GM18873 (cell line): Measurements from ENCODE around the gene TOX2.

ENCODE experiments used
- ATAC-seq: cut with Tn5 transposase; IDR thresholded peaks from one replicate; pipeline ENCODE4 v1.9.1; 2021; ENCODE audit warnings: mild to moderate bottlenecking, moderate library complexity, moderate number of reproducible peaks; ENCODE audit not compliant: unreplicated experiment, low FRiP score

TOX2 gene

GRCh38 chr20:44070139-44070900 is 155.7 kb downstream of the TOX2 start:
- ATAC-seq, result no peak

DNA sequence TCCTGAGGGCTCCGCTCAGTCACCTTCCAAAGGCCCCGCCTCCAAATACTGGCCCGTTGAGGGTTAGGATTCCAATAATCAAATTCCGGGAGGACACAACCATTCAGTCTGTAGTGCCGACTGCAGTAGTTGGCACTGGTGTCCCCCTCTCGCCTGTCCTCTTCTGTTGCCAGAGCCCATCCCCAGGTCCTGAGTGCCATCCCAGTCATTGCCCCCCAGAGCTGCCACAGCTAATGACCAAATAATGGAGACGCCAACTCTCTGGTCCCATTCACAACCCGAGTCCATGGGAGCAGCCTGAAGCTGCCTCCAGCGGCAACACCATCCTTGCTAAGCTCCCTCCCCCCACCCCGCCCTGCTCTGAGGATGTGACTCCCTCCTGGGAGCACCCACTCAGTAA is 156.4 kb downstream of the TOX2 start:
- no peak for ATAC-seq

DNA sequence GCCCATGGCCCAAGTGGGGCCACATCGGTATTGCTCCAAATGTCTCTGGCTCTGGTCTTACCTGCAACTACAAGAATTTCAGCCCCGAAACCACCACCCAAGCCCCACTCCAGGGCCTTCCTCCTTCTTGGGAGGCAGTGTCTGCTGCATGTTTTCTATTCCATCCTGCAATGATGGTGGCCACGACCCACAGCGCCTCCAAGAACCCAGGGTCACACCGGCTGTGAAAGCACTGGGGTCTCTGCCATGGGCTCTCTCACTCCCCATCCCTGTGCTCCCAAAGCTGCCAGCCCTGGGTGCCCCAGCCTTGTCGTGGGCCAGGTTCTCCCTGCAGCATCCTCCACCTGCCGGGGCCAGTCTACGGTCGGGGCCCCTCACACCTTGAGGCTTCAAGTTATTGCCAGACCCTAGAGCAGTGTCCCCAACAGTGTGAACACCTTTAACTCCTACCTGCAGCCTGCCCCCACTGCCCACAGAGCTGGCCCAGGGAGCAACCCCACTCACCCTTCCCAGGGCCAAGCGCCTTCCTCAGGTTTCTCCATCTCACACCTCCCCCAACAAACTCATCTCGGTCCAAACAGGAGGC is 157.0 kb downstream of the TOX2 start:
- ATAC-seq, result no peak

DNA sequence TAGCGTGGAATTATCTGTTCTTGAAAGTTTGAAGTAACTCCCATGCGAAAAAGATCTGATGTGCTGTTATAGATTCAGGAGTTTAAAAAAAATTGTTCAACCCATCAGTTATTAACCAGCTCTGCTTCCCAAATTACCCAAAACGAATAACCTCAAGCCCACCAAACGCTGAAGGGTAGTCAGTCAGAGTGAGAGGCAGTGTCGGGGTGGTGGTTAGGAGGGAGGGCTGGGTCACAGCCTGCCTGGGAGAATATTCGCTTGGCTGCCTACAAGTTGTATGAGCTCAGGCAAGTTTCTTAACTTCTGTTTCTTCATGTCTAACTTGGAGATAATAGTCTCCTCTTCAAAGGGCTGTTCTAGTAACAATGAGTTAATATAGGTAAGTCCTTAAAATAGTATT is 157.7 kb downstream of the TOX2 start:
- no peak for ATAC-seq

GRCh38 chr20:44073011-44073674 is 158.5 kb downstream of the TOX2 start:
- no peak for ATAC-seq

GRCh38 chr20:44073675-44074071 is 159.0 kb downstream of the TOX2 start:
- ATAC-seq, result no peak

DNA sequence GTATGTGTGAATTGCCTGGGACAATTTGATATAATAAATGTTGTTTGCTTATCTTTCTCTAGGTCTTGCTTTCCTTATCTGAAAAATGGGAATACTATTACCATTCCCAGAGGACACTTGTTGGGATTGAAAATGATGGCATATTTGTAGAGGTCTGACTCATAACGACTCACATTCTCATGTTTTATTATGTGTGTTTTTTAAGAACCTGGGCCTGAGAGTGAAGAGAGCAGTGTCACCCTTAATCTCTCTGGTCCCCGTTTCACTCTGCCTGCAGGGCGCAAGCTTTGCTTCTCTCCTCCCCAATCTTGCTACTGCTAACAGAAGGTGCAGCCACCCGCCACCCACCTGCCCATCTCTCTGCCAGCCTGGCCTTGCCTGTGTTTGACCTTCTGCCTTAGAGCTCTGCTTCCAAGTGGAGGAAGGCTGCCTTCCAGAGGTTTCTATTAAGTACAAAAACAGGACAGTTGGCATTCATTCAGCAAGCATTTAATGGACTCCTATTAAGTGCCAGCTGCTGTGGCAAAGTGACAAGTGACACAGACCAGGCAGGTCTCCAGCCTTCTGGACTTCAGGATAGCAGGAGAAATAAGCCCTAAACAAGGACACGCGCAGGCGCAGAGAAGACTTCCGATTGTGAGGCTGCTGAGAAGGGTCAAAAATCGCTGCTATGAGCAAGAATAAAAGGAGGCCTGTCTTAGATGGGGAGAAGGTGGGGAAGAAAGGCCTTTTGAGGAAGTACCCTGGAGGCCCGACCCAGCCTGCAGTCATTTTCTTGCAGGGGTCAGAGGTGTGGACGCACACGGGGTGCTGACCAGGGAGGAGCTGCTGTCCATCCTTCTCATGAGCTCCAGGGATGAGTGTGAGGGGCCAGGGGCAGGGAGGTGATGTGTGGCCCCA is 159.8 kb downstream of the TOX2 start:
- ATAC-seq, result no peak

DNA sequence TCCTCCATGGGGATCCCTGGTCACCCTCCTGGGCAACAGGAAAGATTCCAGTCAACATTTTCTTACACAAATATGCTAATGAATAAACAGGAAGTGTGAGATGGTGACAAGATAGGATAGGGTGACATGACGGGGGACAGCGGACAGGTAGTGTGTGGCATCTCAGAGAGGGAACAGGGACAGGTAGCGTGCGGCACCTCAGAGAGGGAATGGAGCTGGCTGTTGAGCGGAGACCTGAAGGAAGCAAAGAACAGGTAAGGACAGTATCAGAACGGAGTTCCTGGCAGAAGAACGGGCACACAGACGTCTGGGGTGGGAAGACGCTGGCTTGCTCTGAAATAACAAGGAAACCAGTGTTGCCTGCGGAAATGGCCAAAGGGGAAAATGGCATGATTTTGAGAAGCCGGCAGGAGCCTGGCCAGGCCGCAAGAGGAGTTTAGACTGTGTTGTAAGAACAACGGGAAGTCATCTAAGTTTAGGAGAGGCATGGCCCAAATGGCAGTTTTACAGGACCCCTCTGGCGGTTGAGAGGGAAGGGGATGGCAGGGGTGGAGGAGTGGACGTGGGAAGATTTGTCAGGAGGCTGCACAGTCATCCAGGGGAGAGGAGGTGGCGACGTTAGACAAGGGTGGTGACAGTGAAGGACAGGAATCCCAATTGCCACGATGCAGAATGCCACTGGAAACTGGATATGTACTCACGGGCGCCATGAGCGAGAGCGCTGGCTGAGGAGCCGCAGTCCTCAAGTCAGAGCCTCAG is 160.7 kb downstream of the TOX2 start:
- no peak for ATAC-seq

- no peak for ATAC-seq
Measured at GRCh38 chr20:44075950-44076232, 161.2 kb downstream of the TOX2 start.

- no peak for ATAC-seq
Measured at GRCh38 chr20:44079291-44079690, 164.6 kb downstream of the TOX2 start.

DNA sequence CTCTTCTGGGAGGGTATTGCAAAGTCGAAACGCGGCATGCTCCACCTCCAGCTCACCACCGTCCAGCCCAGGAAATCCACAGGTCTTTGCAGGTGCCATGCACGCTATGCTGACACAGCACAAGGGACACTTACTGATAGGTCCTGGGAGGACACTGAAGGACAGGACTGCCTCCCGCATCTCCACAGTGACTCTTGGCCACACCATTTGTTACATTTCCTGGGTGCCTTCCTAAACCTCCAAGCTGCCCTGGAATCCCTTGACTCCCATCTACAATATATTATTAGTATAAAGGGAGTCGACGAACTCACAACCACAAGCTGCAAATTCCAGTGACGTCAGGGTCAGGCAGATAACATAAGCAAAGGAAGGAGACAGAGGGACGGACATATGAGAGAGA is 165.4 kb downstream of the TOX2 start:
- no peak for ATAC-seq

DNA sequence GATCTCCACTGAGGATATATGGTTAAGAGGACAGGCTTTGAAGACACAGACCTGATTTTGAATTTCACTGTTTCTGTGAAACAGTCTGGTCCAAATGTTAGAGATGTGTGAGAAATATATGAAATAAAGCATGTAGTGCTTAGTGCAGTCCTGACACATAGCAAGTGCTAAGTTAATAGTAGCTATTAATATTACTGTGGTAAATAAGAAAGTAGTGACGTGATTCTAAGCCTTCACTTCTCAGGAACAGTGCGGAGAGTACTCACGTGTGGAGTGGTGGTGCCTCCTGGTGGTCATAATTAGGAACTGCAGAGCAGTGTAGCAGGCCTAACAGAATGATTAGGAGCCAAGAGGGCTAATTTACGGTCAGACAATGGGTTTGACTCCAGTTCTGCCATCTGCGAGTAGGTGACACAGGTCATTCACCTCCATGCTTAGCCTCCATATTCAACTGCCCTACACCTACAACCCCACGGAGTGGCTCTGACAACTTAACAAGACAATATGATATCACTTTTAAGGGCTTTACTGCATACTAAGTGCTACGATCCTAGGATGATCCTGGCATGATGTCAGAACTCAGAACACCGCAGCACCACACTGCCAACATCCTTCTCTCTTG is 166.1 kb downstream of the TOX2 start:
- peak; percentile 73 for ATAC-seq

- no peak for ATAC-seq
Measured at GRCh38 chr20:44081476-44081875, 166.8 kb downstream of the TOX2 start.

- ATAC-seq, result no peak
Measured at GRCh38 chr20:44081888-44082287, 167.2 kb downstream of the TOX2 start.

GRCh38 chr20:44083220-44083933 is 168.7 kb downstream of the TOX2 start:
- no peak for ATAC-seq

DNA sequence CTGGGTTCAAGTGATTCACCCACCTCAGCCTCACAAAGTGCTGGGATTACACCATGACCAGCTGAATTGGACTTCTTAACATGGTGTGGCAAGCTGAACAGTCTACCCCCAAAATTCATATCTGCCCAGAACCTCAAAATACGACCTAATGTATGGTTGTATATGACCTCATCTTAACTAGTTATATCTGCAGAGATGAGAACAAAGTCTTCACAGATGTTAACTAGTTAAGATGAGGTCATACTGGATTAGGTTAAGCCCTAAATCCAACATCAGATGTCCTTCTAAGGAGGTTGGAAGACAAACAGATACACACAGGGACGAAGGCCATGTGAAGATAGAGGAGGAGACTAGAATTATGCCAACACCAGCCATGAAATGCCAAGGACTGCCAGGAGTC is 169.8 kb downstream of the TOX2 start:
- no peak for ATAC-seq

GRCh38 chr20:44084891-44085290 is 170.2 kb downstream of the TOX2 start:
- ATAC-seq, result no peak

DNA sequence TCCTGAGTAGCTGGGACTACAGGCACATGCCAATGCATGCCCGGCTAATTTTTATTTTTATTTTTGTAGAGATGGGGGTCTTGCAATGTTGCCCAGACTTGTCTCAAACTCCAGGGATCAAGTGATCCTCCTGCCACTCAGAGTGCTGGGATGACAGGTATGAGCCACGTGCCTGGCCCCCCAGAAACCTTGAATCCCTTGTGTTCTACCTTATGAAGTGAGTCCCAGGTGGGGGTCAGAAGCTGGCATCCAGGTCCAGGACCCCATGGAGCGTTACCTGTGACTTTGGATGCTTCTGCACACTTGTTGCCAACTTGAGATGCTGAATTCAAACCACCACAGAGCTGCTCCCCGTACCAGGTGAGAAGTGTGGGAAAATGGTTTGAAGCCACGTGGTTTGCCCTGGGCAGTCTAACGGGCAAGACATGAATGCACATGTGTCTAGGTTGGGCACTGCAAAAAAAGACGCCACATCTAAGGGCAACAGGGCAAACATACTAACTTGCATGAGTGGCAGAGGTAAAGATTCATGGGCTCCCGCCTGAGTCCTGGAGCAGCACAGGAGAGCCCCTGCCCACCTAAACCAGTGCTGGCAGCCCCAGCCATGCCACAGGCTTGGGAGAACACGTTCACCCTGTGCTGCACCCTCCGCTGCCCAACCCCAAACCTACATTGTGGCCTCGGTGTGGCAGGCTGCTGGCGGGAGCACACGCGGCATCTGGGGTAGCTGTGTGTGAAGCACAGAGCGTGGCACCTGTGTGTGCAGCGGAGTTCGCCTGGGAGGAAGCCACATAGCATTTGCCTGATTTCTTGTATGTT is 171.2 kb downstream of the TOX2 start:
- ATAC-seq, result no peak
